Vagina (tissue), 2 donors: Measurements from ENCODE around the gene FHIP1A. TPM values are rescaled to one million over a fixed set of nuclear protein-coding genes. Genes with fewer than 3 reads are reported as not detected.

Experiments used
- DNase-seq, 2 donors: peaks; one replicate each; pipeline ENCODE4 v3.0.0-alpha.2; 2017; ENCODE audit errors: extremely low spot score in 2 of 2
- H3K27ac ChIP-seq: fragments of 200-600 bp; sonication (generic); one replicate; pipeline ENCODE4 v1.5.1; 2019
- H3K27me3 ChIP-seq: fragments of 200-600 bp; sonication (generic); one replicate; pipeline ENCODE4 v1.5.1; 2019
- H3K36me3 ChIP-seq, 2 donors: fragments of 200-600 bp; sonication (generic); one replicate each; pipeline ENCODE4 v1.5.1; 2017 to 2019
- H3K4me1 ChIP-seq: fragments of 200-600 bp; sonication (generic); one replicate; pipeline ENCODE4 v1.5.1; 2019
- H3K4me3 ChIP-seq, 2 donors: fragments of 200-600 bp; sonication (generic); 1 replicate in 1 of 2; 2 replicates in 1 of 2; pipeline ENCODE4 v1.5.1; 2016 to 2019
- H3K9me3 ChIP-seq: fragments of 200-600 bp; sonication (generic); one replicate; pipeline ENCODE4 v1.5.1; 2019
- CTCF ChIP-seq, 3 experiments: fragments of 450-650 bp in 2 of 3; fragments of 200-600 bp in 1 of 3; sonication (generic) in 1 of 3; IDR thresholded peaks; one replicate each; pipeline ENCODE4 v1.5.1; 2017 to 2019; ENCODE audit warnings: antibody characterized with exemption in 3 of 3, mild to moderate bottlenecking in 2 of 3, moderate library complexity in 2 of 3
- POLR2A ChIP-seq, 2 donors: fragments of 450-650 bp; IDR thresholded peaks; one replicate each; pipeline ENCODE4 v1.6.1; 2017; ENCODE audit warnings: antibody characterized with exemption in 2 of 2, mild to moderate bottlenecking in 2 of 2, moderate library complexity in 2 of 2
- POLR2AphosphoS5 ChIP-seq, 2 donors: sonication (generic); formaldehyde crosslinking; IDR thresholded peaks; one replicate each; pipeline ENCODE4 v1.9.0; 2017; ENCODE audit warnings: antibody characterized with exemption in 2 of 2, mild to moderate bottlenecking in 2 of 2, low read depth in 1 of 2; ENCODE audit not compliant: insufficient read depth in 1 of 2
- intact Hi-C: fragments of 100-400 bp; cut with DNase I; formaldehyde crosslinking; loops from one replicate; pipeline ENCODE4 v1.15.1; 2023
- total RNA-seq: library from RNA; depleted of rRNA; stranded (reverse); fragments of >200 nt; gene quantifications from one replicate; pipeline ENCODE4 v1.2.3, GENCODE V29; 2016

FHIP1A gene
- total RNA-seq, 1 donor from 2014 or later, result 20.4 TPM

- H3K36me3 ChIP-seq, result no peaks in the 10 kb centered on the region
- H3K9me3 ChIP-seq, result no peaks in the 10 kb centered on the region
- intact Hi-C loops, result no loop called here
- no peaks in the 10 kb centered on the region for H3K27me3 ChIP-seq
- H3K4me1 ChIP-seq, result peaks cover 13% of the 10 kb centered on the region
- DNase-seq, result no peak
- no peak overlapping the region for H3K27ac ChIP-seq
- TF ChIP-seq CTCF (IDR thresholded peaks at IDR 0.05) (no peak), POLR2AphosphoS5 (IDR thresholded peaks at IDR 0.05; ENCODE audit: insufficient read depth in 1 of 2, low read depth in 1 of 2) (no peak), POLR2A (IDR thresholded peaks at IDR 0.05) (no peak)
- no peak overlapping the region for H3K4me3 ChIP-seq
These were observed 2.0 kb upstream of the FHIP1A start for GRCh38 chr4:151407018-151407417.

DNA sequence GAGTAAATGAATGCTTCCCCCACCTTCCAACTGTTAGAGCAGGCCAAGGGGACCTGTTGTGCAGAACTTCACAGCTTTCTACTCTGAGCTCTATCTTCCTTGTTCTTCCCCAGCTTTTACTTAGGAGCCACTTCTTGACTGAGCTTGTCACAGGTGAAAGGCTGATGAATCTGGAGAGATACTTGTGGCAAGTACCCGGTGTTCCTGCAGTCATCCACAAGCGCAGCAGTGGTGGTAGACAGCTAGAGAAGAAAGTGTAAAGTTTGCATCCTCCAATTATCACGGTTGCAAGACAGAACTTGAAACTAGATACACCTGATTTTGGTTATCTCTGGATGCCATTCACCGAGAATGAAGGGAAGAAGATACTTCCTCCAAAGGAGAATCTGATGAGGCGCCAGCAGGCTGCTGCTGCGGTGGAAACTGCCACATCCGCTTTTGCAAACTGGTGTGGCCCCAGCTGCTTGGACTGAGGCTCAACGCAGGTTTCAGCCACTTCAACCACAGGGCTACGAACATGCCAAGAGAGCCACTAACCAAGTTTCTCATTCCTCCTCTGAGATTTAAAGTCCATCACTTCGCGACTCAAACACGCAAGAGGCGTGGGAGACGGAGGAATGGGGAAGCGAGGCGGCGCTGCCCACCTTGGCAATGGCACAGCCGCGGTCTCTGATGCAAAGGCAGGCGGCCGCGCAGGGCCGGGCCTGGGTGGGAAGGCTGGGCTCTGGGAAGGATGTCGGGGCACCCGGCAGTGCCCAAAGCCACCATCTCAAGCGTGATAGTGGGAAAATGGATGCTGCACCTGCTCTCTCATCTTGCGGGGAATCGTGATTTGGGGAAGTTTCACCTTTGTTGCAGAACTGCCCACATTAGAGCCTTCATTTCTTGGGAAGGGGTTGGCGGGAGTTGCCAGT lies 1.3 kb upstream of the FHIP1A start:
- Histone ChIP-seq H3K4me1 (peaks cover 13% of the 10 kb centered on the region), H3K9me3 (no peaks in the 10 kb centered on the region), H3K27ac (peak overlapping the region; percentile 42), H3K27me3 (no peaks in the 10 kb centered on the region), H3K4me3 (peak overlapping the region; percentile 56 to 63), H3K36me3 (no peaks in the 10 kb centered on the region)
- intact Hi-C loops, result no loop called here
- no peak for TF ChIP-seq POLR2AphosphoS5 (IDR thresholded peaks at IDR 0.05; ENCODE audit: insufficient read depth in 1 of 2, low read depth in 1 of 2)
- no peak for TF ChIP-seq POLR2A (IDR thresholded peaks at IDR 0.05)
- TF ChIP-seq CTCF (IDR thresholded peaks at IDR 0.05), result no peak
- DNase-seq, result no peak

GRCh38 chr4:151408380-151408629 lies 671 bp upstream of the FHIP1A start:
- H3K4me3 ChIP-seq, result peak overlapping the region; percentile 56 to 63
- no peak for DNase-seq
- H3K27me3 ChIP-seq, result no peaks in the 10 kb centered on the region
- intact Hi-C loops, result no loop called here
- TF ChIP-seq POLR2A (IDR thresholded peaks at IDR 0.05) (no peak), POLR2AphosphoS5 (IDR thresholded peaks at IDR 0.05; ENCODE audit: insufficient read depth in 1 of 2, low read depth in 1 of 2) (no peak), CTCF (IDR thresholded peaks at IDR 0.05) (no peak)
- H3K27ac ChIP-seq, result peak overlapping the region; percentile 42
- H3K36me3 ChIP-seq, result no peaks in the 10 kb centered on the region
- no peaks in the 10 kb centered on the region for H3K9me3 ChIP-seq
- H3K4me1 ChIP-seq, result peaks cover 13% of the 10 kb centered on the region

- peak overlapping the region; percentile 56 to 63 for H3K4me3 ChIP-seq
- no peak for DNase-seq
- intact Hi-C loops, result no loop called here
- H3K36me3 ChIP-seq, result no peaks in the 10 kb centered on the region
- H3K4me1 ChIP-seq, result peaks cover 13% of the 10 kb centered on the region
- peak overlapping the region; percentile 82 for H3K27ac ChIP-seq
- TF ChIP-seq CTCF (IDR thresholded peaks at IDR 0.05), result no peak
- TF ChIP-seq POLR2A (IDR thresholded peaks at IDR 0.05), result no peak
- TF ChIP-seq POLR2AphosphoS5 (IDR thresholded peaks at IDR 0.05; ENCODE audit: insufficient read depth in 1 of 2, low read depth in 1 of 2), result peak in 1 of 2 donors; percentile 6
- no peaks in the 10 kb centered on the region for H3K27me3 ChIP-seq
- H3K9me3 ChIP-seq, result no peaks in the 10 kb centered on the region
These were observed 716 bp downstream of the FHIP1A start for GRCh38 chr4:151409470-151410313.
